Activated naive CD8-positive, alpha-beta T cell treated with anti-CD3 and anti-CD28 coated beads, Interleukin-2, amount 50 U/mL, for 16 hours (primary cell): ENCODE results near the gene COPS6.
A peak's percentile ranks its signal among the peaks of the same experiment; 100 is the strongest.

Experiments
- DNase-seq: peaks from one replicate; pipeline ENCODE4 v3.0.0-alpha.2; 2020; ENCODE audit warnings: low read depth, low spot score

The COPS6 gene

DNA sequence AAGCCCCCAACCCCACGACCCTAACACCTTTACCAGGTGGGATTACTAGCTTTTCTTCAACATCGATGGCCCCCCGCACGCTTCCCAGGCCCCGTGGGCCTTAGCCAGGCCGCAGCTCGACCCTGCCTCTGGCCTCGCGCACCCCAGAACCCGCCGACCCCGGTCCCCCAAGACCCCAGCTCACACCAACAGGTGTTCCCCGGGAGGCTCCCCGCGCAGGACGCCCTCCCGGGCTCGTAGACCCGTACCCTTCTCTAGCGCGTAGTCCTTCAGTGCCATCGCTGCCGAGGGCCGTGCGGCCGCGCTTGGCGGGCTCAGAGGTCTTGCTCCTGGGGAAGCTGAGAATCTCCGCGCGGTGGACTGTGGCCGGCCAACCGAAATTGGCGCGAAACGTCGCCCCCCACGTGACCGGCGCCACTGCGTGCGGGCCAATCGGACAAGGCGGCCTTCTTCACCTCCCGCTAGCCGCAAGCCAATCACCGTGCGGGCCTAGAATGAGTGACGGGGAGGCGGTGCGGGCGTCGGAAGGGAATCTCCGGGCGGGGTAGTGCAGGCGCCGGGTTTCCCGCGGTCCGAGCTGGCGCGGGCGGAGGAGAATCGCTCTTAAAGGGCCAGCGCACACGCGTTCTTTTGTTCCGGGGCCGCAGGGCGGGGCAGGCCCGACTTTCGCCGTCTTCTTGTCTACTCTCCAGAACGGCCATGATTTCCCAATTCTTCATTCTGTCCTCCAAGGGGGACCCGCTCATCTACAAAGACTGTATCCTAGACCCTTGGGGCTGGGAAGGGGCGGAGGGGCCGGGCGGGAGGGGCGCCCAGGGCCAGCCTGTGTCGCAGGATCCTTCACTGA is 12.5 kb downstream of the COPS6 start, which contains the start of the genes AP4M1 and MCM7:
Gene AP4M1 (plus strand): TSS at position 628 of the 847 bp plus-strand sequence. CDS start 72 bp downstream, at position 700.
Gene MCM7 (minus strand): TSS at position 382 of the 847 bp plus-strand sequence. CDS start 103 bp downstream, at position 279.
- DNase-seq, result peak; percentile 91

DNA sequence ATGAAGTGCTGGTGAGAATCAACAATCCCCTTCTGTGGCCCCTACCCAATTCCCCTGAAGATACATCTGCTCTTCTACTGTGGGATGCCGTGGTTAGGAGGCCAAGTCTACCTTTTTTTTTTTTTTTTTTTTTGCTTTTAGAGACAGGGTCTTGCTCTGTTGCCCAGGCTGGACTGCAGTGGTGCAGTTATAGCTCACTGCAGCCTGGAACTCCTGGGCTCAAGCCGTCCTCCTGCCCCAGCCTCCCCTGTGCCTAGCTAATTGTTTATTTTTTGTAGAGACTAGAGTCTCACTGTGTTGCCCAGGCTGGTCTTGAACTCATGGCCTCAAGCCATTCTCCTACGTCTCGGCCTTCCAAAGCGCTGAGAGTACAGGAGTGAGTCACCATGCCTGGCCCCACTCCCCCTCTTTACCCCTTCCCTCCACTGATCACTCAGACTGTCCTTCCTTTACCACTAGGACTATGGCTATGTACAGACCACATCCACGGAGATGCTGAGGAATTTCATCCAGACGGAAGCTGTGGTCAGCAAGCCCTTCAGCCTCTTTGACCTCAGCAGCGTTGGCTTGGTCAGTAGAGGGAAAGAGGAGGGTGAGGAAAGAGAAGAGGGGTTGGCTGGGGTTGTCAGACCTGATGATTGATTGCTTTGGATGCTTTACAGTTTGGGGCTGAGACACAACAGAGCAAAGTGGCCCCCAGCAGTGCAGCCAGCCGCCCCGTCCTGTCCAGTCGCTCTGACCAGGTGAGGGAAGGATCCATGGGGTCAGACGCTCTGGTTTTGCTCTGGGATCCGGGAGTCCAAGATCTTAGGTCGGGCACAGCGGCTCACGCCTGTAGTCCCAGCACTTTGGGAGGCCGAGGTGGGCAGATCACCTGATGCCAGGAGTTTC is 14.4 kb downstream of the COPS6 start:
- DNase-seq, result no peak

- DNase-seq, result no peak
Observed at GRCh38 chr7:100105534-100105933, 16.8 kb downstream of the COPS6 start.

DNA sequence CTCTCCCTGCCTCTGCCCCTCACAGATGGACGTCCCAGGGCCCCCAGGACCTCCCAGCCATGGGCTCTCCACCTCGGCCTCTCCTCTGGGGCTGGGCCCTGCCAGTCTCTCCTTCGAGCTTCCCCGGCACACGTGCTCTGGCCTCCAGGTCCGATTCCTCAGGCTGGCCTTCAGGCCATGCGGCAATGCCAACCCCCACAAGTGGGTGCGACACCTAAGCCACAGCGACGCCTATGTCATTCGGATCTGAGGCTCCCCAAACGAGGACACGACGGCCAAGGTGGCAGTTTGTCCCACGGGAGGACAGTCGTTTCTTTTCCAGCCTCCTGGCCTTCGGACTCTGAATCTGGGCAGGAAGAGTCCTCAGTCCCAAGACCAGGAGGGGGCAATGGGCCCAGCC is 17.9 kb downstream of the COPS6 start:
- no peak for DNase-seq

GRCh38 chr7:100107125-100107737 is 18.5 kb downstream of the COPS6 start:
- DNase-seq, result no peak

DNA sequence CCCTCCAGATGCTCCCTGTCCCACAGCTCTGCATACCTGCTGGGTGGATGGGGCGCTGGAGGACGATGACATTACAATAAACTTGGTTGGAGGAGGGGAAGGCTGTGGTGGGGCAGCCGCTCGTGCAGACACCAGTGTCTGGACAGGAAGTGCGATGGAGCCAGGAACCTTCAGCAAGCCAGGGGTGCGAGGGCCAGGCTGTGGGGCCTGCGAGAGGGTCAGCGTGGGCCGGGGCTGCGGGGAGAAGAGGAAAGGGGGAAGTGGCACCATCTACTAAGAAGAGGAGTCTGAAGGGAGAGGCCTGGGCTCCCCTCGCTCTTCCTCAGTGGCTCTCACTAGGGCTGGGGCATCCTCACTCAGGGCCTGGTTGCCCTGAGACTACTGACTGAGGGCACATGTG is 19.1 kb downstream of the COPS6 start:
- no peak for DNase-seq

DNA sequence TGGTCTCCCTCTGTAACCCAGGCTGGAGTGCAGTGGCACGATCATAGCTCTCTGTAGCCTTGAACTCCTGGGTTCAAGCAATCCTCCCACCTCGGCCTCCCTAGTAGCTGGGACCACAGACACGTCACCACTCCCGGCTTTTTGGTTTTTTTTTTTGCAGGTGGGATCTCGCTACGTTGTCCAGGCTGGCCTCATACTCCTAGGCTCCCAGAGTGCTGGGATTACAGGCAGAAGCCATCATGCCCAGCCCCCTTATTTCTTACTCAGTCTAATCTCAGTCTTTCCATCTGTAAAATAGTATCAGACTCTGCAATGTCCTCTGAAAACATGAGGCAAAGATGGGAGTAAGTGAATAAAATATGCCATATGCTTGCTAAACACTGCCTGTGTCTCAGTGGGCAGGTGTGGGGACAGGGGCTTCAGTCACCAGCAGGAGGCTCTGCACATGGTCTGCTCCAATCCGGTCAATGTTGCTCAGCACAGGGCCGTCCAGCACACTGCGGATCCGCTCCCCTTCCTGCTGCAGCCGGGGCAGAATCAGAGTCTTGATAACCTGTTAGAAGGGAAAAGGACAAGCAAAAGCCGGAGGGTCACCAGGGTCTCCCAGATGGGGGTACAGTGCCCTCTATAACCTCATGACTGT is 20.9 kb downstream of the COPS6 start:
- DNase-seq, result no peak

GRCh38 chr7:100111156-100111555 is 22.4 kb downstream of the COPS6 start:
- no peak for DNase-seq

- no peak for DNase-seq
Observed at GRCh38 chr7:100111914-100112313, 23.1 kb downstream of the COPS6 start.

DNA sequence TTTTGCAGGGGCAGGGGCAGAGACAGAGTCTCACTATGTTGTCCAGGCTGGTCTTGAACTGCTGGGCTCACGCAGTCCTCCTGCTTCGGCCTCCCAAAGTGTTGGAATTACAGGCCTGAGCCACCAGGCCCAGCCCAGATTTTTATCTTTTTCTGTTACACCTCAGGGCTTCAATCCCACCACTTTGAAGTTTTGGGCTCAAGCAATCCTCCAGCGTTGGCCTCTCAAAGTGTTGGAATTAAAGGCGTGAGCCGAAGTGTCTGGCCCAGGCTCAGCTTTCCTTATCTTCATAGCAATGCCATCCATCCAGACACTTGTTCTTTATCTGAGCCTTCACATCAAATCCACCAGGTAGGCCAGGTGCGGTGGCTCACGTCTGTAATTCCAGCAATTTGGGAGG is 26.3 kb downstream of the COPS6 start:
- no peak for DNase-seq

GRCh38 chr7:100118388-100119071 is 29.8 kb downstream of the COPS6 start:
- DNase-seq, result no peak

DNA sequence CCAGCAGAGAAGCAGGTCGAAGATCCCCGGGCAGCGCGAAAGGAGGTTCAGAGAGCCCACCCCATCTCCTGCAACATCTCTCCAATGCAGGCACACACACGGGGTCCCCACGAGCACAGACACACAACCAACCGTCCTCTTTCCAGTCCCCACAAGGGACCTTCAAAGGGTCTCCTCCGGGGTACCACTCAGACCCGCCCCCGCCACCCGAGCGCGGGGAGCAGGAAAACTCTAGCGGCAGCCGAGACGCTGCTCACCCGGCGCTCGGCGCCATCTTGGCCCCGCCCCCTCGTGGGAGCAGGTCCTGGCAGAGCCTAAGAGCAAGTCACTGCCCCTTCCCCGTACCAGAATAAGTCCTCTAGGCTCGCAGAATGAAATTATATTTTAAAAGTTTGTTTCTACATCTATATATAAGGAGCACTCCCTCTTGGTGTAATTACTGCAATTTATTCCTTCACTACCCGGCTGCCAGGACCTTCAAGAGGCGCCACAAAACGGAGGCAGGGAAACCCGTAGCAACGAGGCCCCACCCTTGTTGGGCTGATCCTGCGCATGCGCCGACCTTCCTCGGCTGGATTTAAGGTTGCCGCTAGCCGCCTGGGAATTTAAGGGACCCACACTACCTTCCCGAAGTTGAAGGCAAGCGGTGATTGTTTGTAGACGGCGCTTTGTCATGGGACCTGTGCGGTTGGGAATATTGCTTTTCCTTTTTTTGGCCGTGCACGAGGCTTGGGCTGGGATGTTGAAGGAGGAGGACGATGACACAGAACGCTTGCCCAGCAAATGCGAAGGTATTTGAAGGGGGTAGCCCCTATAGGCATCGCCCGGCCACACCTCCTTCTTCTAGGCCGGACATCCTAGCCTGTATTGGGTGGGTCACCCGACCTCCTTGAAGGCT is 30.6 kb downstream of the COPS6 start, which contains the start of the genes CNPY4 and TAF6:
Gene CNPY4 (plus strand): TSS at position 563 of the 898 bp plus-strand sequence. CDS start 111 bp downstream, at position 674.
Gene TAF6 (minus strand): TSS at position 287 of the 898 bp plus-strand sequence. CDS start 5,149 bp downstream, outside the sequence.
- peak; percentile 83 for DNase-seq

DNA sequence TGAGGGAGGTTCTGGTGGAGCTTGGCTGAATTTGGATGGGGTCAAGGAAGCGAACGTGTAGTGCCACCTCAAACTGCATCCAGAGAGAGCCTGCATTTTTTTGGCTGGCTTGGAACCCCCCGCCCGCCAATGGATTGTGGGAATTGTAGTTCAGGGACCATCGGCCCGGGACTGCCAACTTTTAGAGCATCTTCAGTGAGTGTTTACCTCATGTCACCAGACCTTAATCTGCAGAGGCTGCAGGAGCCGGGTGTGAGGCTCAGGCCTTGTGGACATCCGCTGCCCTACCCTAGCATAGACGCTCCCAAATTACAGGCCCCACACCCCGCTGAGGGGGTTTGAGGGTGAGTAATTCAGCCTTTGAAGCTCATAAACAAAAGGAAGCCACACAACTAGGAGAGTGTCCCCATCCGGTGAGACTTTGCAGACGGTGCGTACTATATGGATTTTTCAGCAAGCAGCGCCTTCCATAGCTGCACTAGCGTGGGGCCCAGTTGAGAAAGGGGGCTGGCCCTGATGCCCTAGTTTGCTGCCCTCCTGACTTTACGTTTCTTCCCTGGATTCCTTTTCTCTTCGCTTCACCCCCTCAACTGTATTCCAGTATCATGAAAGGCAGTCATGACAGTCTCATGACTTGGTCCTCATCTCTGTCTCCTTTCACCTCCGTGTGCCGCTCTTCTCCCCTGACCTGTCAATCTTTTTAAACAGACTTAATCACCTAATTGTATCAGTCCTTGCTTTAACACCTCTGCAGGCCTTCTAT is 31.4 kb downstream of the COPS6 start:
- peak; percentile 43 for DNase-seq

- DNase-seq, result no peak
Observed at GRCh38 chr7:100120733-100121036, 31.9 kb downstream of the COPS6 start.

- no peak for DNase-seq
Observed at GRCh38 chr7:100122067-100122466, 33.3 kb downstream of the COPS6 start.

- no peak for DNase-seq
Observed at GRCh38 chr7:100122568-100122967, 33.8 kb downstream of the COPS6 start.

DNA sequence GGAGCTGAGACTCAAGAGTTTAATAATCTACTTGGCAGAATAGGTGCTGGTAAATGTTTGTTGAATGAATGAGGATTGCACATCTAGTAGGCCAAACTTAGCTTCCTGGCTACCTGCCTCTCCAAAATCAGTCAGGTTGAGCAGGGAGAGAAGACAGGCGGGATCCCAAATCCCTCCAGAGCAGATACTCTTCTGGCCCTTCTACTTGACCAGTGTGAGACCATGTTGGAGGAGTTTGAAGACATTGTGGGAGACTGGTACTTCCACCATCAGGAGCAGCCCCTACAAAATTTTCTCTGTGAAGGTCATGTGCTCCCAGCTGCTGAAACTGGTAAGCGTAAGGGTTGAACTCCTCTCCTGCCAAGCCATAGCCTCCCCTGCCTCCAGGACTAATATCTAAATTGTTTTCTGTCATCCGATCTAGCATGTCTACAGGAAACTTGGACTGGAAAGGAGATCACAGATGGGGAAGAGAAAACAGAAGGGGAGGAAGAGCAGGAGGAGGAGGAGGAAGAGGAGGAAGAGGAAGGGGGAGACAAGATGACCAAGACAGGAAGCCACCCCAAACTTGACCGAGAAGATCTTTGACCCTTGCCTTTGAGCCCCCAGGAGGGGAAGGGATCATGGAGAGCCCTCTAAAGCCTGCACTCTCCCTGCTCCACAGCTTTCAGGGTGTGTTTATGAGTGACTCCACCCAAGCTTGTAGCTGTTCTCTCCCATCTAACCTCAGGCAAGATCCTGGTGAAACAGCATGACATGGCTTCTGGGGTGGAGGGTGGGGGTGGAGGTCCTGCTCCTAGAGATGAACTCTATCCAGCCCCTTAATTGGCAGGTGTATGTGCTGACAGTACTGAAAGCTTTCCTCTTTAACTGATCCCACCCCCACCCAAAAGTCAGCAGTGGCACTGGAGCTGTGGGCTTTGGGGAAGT is 35.8 kb downstream of the COPS6 start:
- DNase-seq, result no peak
